ENCODE measurements around the gene ZNF692.

The ZNF692 gene

DNA sequence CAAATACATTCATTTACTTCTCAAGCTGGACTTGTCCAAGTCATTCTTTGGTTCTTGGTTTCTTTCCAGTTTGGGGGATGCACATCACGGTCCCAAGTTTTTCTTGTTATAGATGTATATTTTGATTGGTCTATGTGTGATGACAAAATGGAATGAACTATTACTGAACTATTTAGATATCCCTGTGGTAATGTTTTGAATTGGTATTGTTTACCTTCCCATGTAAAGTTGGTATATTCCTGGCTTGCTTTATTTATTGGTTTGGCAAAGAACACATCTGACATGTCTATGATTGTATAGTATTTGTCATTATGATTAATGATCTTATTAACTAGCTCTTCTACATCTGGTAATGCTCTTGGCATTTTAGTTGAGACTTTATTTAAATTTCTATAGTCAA is 22.4 kb upstream of the ZNF692 start:
- DNase-seq = no peak

DNA sequence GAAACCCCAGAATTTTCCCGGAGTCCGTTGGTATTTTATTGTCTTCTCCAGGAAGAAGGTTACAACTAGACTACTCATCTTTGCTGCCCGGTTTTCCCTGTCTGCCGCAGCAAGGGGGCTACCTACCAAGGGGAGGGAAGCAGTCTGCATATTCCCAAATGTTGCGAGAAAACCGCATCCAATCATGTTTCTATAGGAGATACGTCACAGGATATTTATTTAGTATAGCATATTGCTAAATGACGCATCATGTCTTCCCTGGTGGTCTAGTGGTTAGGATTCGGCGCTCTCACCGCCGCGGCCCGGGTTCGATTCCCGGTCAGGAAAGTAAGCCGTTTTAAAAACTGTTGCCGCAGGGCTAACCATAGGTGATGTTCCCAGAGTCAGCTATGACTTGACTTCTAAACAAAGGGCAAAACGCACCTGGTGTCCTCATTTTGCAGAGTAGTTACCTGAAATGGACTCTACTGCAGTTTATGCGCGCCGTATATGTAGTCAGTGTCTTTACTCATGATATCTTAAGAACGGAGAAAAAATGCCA is 15.2 kb upstream of the ZNF692 start:
- no peak for DNase-seq

DNA sequence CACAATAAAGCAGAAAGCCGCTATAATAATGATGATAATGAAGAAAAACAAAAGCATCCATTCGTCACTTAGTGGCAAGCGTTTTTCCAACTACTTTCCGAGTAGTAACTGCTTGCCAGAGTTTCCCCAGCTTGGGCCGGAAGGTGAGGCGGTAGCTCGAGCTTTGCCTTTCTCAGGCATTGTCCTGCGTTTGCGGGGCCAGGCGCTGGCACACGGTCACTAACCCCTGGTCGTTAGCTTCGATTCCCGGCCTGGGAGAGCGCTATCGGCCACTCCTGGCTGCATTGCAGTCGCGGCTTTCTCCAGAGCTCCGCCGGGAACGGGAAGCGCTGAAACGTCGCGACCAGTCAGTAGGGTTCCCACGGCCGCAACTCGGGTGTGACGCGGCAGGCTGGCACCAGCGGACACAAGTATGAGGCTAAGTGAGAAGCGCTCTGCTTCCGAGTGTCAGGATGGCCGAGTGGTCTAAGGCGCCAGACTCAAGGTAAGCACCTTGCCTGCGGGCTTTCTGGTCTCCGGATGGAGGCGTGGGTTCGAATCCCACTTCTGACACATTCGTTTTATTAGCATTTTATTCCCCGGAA is 14.6 kb upstream of the ZNF692 start:
- peak; percentile 95 for DNase-seq

DNA sequence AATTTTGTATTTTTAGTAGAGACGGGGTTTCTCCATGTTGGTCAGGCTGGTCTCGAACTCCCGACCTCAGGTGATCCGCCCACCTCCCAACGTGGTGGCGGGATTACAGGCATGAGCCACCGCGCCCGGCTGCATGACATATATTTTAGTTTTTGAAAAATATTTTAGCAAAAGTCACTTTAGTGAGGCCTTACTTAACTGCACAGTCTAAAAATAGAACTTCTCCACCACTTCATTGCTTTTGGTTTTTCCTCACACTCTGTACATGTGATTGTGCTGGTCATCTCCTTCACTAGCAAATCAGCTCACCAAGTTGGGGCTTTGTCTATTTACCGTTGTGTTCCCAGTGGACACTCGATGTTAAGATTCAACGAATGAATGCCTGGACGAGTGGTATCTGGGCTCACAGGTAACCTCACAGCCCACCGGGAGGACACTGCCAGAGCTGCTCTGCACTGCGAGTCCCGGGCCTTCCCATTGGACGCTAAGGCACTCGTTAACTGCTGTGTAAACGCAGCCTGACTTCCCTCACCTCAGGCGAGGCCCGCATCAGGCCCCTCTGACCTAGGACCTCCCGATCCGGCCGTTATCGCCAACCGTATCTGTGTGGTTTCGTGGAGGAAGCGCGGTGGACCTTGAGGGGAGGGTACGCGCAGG is 14.0 kb upstream of the ZNF692 start:
- peak; percentile 70 for DNase-seq

DNA sequence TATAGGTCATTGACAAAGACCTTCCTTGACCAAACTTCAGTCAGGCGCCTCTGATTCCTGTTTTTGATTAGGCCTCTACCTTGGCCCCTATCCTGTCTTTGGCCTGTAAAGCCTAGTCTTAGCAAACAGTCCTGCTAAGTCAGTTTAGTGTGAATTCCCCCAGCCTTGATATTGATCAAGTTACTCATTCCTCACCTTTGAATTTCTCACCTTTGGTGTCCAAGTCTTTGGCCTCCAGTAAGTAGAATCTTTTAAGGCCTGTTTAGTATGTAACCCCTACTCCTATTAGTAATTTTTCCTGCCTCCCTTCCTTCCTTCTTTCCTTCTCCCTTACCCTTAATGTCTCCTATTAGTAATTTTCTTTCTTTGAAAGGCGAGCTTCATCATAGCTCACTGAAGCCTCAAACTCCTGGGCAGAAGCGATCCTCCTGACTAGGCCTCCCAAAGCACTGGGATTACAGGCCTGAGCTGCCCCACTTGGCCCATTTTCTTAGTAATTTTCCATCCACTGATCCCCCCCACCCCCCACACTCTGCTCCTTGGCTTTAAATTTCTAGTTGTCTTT is 13.0 kb upstream of the ZNF692 start:
- DNase-seq = peak; percentile 17

DNA sequence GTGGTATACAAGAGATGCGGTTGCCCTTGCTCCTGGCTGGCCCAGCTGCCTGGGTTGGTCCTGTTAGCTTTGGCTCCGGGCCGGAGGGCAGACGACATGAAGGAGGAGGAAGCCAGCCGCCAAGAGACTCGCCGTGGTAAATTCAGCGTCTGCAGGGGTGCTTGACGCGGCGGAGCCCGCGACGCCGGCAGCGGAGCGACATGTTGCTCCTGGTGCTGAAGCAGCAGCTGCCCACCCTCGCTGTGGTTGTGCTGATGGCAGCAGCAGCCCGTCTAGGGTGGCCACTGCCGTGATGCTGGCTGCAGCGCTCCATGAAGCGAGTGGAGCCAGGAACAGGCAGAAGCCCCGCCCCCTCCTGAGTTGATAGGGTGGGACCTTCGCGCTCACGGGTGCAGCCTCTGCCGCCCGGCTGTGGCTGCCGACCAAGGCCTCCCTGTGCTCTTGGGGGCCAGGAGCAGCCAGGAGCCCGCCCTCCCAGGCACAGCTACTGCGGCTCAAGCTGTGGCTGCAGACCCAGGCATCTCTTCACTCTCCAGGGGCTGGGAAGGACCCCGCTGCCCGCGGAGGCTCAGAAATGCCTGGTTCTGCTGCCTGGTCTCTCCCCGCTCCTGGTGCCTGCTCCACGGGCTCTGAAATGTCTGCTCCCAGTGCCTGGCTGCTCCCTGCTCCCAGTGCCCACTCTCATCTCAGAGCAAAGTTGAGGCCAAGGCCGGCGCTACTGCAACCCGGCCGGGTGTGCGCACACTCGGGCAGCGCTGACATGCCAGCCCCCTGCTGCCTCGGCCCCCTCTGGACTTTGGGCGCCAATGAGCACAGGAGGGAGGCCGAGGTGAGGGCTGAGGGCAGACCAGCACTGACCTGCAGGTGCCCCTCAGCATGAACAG is 4.4 kb upstream of the ZNF692 start:
- DNase-seq = peak; percentile 76

DNA sequence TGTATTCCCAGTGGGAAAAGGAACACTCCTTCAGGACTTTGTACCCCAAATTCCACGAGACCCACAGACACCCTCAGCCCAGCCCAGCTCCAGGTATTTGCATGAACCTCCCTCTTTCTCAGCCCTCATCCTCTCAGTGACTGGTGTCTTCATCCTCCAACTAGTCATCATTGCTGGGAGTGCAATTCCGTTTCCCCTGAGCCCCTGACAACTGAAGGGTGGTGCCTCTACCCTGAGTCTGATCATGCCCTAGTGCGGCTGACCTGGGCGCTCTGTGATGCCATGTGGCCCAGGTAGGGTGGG is 3.8 kb upstream of the ZNF692 start:
- DNase-seq = no peak

DNA sequence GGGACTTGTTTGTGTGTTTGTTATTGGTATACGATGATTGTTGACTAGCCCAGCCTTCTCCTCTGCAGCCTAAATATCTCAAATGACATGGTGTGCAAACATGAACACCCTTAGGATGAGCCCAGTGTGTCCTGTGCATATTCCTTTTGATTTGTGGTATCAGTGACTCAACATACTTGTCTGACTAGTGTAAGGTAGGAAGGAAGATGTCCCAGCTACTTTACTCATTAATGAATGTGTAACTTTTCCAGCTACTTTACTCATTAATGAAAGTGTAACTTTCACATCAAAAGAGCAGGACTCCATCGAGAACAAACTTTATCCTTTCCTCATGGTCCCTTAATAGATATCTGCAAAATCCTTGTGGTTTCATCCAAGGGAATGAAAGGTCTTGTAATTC is 2.7 kb upstream of the ZNF692 start:
- DNase-seq = no peak

DNA sequence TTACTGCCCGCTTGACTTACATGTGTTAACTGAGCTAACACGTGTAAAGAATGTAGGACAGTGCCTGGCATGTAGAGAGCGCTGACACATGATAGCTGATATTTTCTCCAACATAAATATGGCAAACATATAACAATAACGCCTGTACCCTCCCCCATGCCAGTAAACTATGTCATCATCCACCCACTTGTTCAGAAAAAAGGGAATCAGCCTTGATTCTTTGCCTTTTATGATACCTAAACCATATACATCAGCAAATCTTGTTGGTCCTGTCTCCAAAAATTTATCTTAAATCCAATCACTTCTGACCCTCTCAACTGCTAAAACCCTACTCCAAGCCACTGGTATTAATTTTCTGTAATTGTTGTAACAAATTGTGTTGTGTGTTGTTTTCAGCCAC is 1.1 kb upstream of the ZNF692 start:
- no peak for DNase-seq

DNA sequence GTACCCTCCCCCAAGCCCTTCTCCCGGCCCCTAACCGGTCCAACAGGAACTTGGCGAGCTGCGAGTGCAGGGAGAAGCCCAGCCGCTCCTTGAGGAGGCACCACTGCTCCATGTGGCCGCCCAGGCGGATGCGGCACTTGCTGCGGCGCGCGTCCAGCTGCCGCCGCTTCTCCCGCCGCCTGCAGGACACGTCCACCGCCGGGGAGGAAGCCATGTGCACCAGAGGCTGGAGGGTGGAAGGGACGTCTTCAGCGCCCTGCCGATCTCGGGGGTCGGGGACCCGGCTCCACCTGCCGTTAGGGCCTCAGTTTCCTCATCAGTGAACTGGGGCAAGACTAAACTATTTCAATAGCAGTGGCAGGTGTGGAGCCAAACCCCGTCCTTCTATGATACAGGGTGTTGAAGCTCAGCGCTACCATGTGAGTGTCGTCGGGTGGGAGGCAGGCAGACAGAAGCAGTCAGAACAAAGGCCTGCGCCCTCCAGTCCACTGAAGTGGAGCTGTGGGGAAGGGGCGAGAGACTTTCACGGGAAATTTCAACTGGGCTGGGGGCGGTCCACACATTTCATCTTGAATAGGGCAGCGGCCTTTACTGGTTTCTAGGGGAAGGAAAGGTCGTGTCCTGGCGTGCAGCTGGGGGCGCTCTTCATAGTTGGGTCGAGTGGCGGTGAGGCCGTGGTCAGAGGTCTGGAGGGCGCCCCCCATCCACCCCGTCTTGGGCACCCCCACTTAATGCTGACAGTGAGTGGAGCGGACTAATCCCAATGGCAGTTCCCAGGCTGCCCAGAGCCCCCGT is 592 bp downstream of the ZNF692 start:
- DNase-seq = peak; percentile 67

DNA sequence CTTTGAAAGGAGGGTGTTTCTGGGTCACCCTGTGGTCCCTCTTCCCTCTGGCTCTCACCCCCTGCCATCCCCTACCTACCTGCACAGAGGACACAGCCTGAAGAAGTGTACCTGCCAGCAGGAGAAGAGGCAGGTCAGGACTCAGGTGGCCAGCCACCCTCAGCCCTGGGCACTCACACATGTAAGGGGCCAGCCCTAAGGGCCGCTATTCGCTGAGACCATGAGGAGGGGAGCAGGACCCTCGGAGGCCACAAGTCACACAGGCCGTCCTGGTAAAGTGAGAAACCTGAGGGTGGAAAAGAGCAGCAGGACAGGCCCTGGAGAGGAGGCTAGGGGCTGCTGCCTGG is 1.2 kb downstream of the ZNF692 start:
- DNase-seq = no peak

DNA sequence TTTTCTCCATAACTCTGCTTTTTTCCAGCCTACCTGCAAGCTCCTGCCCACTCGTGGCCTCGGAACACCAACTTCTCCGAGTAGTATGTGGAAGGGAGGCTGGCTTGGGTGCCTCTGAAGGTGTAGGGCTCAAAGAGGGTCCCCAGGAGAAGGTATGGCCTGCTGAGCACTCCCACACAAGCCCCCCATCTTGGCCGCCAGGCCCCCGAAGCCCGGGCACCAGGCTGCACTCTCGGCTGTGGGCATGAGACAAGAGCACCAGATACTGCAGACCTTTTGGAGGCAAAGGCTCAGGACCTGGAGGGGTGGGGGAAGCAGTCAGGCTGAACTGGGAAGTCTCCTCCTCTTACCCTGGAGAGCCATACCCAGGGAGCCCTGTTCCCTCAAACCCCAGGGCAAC is 1.7 kb downstream of the ZNF692 start:
- no peak for DNase-seq

DNA sequence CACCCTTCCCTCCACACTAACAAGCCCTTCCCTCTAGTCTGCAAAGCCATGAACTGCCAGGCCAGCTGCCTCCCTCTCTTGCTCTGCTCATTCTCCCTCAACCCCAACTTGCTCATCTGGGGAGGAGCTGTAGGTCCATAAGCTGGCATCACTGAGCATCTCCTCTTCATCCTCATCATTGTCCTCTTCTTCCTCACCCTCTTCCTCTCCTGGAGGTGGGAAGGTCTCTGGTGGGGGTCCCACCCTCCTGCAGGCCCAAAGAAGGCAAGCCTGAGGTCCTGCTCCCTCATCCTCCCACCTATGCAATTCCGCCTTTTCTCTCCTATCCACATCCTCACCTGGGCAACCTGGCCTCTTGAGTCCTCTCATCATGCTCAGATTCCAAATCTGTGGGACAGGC is 2.7 kb downstream of the ZNF692 start:
- no peak for DNase-seq

DNA sequence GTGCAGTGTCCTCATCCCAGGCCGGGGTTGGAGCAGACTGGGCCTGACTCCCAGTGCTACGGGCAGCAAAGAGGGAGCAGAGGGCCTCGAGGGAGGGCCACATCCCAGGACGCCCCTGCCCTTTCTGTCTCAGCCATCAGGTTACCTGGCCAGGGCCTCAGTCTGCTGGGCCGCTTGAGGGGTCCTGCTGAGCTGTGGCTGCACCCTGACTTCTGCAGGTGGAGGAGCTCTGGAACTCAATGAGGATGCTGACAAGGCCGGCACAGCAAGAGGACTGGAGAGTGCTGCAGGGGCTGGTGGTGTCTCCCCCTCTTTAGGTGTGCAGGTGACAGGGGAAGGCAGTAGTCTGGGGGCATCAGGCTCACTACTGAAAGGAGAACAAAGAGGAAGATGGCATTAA is 3.3 kb downstream of the ZNF692 start:
- no peak for DNase-seq

DNA sequence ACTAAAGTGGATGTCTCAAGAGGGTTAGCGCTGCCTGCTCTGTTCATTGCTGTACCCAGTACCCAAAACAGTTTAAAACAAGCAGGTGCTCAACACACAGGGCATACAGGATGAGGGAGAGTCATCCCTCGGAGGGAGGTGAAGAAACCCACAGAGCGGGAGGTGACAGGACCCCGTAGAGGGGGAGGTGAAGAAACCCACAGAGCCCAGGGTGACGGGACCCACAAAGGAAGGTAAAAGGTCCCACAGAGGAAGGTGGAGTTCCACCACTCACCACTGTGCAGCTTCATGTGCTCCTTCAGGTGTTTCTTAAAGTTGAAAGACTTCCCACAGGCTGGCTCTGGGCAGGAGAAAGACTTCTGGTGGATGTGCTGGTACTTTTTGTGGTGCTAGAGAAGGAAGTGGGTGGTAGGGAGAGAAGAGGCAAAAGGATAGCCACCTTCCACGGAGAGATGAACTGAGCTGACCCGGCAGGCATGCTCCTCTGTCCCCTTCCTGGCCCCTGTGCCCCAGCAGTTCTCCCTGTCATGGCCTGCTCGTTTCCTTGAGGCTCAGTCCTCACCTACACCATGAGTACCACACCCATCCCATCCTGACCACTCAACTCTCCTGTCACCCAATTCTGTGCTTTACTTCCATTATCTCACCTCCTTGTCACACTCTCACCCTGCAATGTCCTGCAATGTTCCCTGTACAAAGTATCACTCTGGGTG is 5.1 kb downstream of the ZNF692 start:
- no peak for DNase-seq

DNA sequence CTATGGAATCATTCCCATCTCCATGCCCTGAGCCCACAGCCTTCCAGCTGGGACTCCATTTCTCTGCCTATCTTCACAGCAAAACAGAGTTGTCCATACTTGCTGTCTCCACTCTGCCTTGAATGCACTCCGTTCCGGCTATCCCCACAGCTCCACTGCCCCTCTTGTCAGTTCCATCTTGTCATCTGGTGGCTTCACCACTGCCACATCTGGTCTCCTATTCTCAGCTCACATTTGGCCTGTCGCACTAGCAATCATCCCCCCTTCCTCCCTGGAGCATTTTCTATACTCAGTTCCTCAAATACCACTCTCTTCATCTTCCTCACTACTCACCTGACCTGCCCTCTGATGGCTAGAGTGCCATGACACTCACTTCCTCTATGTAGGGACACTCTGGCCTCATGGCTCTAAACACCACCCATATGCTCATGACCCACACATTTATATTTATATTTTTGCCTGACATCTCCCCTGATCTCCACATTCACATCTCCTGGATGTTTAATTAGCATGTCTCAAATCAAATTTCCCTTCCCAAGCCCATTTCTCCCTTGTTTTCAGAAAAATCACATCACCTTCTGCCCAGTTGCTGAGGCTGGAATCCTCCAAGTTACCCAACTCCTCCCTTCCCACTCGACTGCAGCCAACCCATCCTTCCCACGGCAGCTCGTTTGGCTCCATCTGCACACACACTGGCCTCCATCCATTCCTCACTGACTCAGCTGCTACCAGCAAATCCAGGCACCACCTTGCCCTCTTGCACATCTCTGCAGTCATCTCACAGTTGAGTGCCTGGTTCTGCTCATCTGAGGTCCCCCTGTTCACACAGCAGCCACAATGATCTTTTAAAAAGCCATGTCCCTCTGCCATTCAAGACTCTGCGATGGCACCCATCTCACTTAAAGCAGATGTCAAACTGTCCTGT is 6.1 kb downstream of the ZNF692 start:
- no peak for DNase-seq

DNA sequence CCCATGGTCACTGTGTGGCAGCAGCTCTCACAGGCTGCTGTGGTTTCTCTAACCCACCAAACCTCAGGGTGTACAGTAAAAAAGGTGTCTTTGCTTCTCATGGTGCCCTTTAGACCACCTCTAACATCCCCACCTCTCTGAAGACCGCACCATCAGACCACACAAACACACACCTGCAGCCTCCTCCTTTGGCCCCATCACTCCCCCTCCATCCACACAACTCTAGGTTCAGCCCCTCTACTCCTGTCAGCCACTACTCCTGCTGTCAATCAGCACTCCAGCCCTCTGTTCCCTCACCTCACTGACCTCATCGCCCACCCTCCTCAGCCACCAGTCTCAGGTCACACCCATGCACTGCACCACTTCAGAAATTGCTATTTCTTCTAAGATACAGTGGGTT is 7.5 kb downstream of the ZNF692 start:
- DNase-seq = no peak

DNA sequence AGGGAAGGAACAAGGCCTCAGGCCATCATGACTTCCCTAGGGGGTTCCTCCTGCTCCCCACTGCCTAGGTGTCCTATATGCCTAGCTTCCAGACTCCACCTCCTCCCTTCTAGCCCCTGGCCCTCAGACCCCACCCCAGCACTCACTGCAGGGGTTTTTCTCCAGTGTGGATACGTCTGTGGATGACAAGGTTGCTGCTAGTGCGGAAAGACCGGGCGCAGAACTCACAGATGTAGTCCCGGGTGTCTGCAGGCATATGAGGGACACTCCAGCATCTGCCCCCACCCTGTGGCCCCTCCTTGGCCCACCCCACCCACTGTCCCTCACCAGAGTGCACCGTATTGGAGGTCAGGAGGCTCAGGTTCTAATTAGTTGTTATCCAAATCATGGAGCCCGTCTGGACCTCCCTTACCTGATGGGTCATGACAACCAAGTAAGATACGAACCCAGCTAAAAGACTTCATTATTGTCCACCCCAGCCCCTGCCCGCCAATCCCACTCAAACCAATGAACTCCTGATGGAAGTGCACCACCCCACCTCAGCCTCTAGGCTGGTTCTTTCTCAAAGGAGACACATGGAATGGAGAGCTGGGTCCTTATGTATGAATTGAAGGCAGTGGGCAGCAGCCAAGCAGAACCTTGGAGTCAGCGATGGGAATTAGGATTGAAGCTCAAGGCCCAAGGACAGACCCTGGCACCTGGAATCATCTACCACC is 8.2 kb downstream of the ZNF692 start:
- no peak for DNase-seq

DNA sequence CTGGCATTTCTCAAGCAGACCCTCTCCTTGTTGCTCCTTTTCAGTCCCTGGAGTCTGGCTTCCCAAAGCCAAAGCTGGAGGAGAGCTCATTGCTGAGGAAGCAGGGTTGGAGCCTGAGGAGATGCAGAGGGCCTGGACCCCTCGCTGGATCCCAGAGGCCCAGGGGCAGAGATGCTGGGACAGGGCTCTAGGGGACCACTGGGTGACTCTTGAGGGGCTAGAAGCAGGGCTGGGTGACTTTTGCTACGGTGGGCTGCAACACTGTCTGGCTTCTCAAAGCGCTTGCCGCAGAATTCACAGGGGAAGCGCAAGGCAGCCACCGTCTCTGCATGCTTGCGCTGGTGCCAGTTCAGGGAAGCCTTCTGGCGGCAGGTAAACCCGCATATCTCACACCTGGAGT is 8.8 kb downstream of the ZNF692 start:
- DNase-seq = no peak

DNA sequence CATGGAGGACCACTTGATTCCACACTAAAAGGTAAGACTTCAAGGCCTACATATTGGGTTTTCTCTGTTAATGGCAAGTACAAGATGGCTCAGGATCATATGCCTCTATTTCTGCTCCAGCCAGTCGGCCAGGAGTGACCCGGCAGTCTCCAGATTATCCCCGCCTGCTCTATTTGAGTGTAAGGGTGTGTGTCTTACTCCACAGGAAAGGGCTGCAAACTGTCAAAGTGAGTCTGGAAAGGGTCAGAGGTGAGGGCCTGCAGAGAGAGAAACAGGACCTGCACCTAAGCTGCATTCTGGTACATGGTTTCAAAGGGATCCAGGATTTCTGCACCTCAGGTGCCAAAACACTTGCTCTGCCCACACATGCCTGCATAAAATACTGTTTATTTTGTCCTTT is 9.2 kb downstream of the ZNF692 start:
- DNase-seq = no peak

DNA sequence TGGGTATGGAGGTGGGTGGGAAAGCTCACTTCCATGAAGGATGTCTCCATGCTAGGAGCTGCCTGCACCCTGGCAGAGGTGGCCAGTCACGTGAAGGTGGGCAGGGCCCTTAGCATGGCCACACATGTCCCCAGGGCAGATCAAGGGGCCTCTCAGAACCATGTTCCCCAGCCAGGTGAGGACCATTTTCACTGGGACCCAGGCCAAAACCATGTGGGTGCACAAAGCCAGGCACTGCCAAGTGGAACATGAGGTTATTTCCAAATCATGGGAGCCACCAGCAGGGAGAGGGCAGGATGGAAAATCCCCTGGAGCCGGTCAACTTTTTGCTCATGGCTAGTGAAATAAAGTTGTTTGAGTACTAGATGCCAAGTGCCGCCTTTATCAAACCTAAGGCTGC is 9.7 kb downstream of the ZNF692 start:
- no peak for DNase-seq

Measured in fibroblast of skin of right biceps (primary cell).